Thymus (tissue), 11 donors: ENCODE data around the gene MAPT. TPM values are rescaled to one million over a fixed set of nuclear protein-coding genes. Genes with fewer than 3 reads are reported as not detected.
"Not testable (repeated sequence)": the region's sequence is repeated elsewhere in the genome, so short reads cannot be mapped to it uniquely, and the experiment has no call there.

ENCODE experiments used
- DNase-seq, 9 donors: peaks; one replicate each; pipeline ENCODE4 v3.0.0-alpha.2; 2013; ENCODE audit warnings: low spot score in 9 of 9, low read depth in 6 of 9, missing footprints in 1 of 9
- H3K27ac ChIP-seq, 2 donors: one replicate each; pipeline ENCODE4 v1.5.1; 2013; ENCODE audit warnings: control low read depth in 1 of 2, low read depth in 1 of 2, low read length in 1 of 2, mild to moderate bottlenecking in 1 of 2, moderate library complexity in 1 of 2
- H3K27me3 ChIP-seq, 2 donors: one replicate each; pipeline ENCODE4 v1.5.1; 2013; ENCODE audit warnings: low read length in 1 of 2; ENCODE audit not compliant: control insufficient read depth in 2 of 2, insufficient read depth in 1 of 2
- H3K36me3 ChIP-seq, 2 donors: one replicate each; pipeline ENCODE4 v1.5.1; 2013; ENCODE audit warnings: low read length in 1 of 2, mild to moderate bottlenecking in 1 of 2, moderate library complexity in 1 of 2; ENCODE audit not compliant: control insufficient read depth in 2 of 2, insufficient read depth in 2 of 2
- H3K4me1 ChIP-seq, 2 donors: one replicate each; pipeline ENCODE4 v1.5.1; 2013; ENCODE audit warnings: low read length in 2 of 2; ENCODE audit not compliant: control insufficient read depth in 2 of 2, insufficient read depth in 2 of 2
- H3K4me3 ChIP-seq, 2 donors: one replicate each; pipeline ENCODE4 v1.5.1; 2013; ENCODE audit warnings: low read length in 2 of 2, control low read depth in 1 of 2, mild to moderate bottlenecking in 1 of 2
- H3K9me3 ChIP-seq, 2 donors: one replicate each; pipeline ENCODE4 v1.5.1; 2013; ENCODE audit warnings: low read length in 1 of 2, mild to moderate bottlenecking in 1 of 2; ENCODE audit not compliant: control insufficient read depth in 2 of 2, insufficient read depth in 1 of 2
- WGBS: extraction: QIAGEN DNeasy Blood & Tissue Kit; methylation state at CpG from one replicate; pipeline ENCODE4 v1.1.7; 2013; 5-methylcytosine and 5-hydroxymethylcytosine counted together
- polyA plus RNA-seq: library from polyadenylated mRNA; stranded (reverse); fragments of 200-250 nt; gene quantifications from one replicate; pipeline ENCODE4 v1.2.3, GENCODE V29; 2013
- total RNA-seq: library from RNA; stranded (reverse); fragments of 120-200 nt; gene quantifications from one replicate; pipeline ENCODE4 v1.2.4, GENCODE V29; 2013
- donor health status: healthy.

Gene MAPT
- total and polyA plus RNA-seq, 2 donors, result 0.57 to 0.84 TPM

DNA sequence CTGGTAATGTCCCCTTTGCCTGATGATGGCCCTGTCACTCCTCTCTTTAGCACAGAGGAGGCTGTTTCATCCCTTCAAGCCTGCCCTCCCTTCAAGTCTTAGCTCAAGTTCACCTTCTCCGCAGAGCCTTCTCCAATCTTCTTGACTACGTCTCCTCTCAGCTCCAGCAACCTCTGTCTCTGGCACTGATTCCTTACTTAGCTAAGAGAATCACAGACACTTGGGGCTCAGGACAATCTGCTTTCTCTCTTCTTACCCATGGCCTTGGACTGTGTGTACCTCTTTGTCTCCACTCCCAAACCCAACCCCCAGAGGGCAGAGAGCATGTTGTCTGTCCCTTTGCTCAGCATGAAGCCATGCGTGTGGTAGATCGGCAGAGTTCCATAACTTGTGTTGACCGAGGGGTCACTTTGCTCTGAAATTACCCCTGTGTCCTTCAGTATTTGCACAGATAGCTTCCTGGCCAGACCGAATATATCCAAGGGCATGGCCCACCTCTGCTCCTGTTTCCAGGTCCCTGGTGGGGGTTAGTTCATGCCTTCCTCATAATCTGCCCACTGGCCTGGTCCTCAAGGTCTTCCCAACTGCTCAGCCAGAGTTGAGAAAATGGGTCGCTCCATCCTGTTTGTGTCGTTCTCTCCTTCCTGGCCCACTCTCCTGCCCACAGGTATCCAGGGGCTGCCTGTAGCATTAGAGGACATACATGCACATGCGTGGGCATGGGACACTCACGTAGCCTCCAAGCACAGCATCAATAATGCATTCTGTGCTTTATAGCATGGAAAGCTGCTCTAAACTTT, 41.6 kb downstream of the MAPT start:
- Histone ChIP-seq H3K27me3 (peaks cover 0 to 12% of the 10 kb centered on the region in 2 donors), H3K36me3 (no peaks in the 10 kb centered on the region), H3K27ac (no peak overlapping the region), H3K4me3 (no peak overlapping the region), H3K4me1 (no peaks in the 10 kb centered on the region), H3K9me3 (no peaks in the 10 kb centered on the region)
- no peak for DNase-seq
- 97% methylated on average over 10 of the region's 10 CpGs for WGBS

GRCh38 chr17:45936610-45937009, 42.3 kb downstream of the MAPT start:
- no peaks in the 10 kb centered on the region for H3K4me1 ChIP-seq
- H3K27ac ChIP-seq, result no peak overlapping the region
- DNase-seq, result no peak

DNA sequence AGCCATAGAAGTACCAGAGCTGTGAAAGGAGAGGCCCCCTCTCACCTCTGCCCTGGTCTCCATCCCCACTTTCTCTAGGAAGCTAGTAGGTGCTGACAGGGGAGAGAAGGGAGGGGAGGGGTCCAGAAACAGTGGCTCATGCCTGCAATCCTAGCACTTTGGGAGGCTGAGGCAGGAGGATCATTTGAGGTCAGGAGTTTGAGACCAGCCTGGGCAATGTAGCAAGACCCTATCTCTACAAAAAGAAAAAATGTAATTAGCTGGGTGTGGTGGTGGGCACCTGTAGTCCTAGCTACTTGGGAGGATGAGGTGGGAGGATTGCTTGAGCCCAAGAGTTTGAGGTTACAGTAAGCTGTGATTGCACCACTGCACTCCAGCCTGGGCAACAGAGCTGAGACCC, 42.8 kb downstream of the MAPT start:
- H3K4me1 ChIP-seq, H3K9me3 ChIP-seq, DNase-seq, H3K36me3 ChIP-seq, H3K4me3 ChIP-seq, H3K27ac ChIP-seq: not testable (repeated sequence)
- peaks cover 0 to 16% of the 10 kb centered on the region in 2 donors for H3K27me3 ChIP-seq

More at GRCh38 chr17:45936610-45937009, 42.3 kb downstream of the MAPT start:
- H3K9me3 ChIP-seq, result no peaks in the 10 kb centered on the region
- WGBS, result 93% methylated on average over 4 of the region's 4 CpGs
- H3K4me3 ChIP-seq, result no peak overlapping the region
- H3K36me3 ChIP-seq, result no peaks in the 10 kb centered on the region
- H3K27me3 ChIP-seq, result peaks cover 0 to 14% of the 10 kb centered on the region in 2 donors

DNA sequence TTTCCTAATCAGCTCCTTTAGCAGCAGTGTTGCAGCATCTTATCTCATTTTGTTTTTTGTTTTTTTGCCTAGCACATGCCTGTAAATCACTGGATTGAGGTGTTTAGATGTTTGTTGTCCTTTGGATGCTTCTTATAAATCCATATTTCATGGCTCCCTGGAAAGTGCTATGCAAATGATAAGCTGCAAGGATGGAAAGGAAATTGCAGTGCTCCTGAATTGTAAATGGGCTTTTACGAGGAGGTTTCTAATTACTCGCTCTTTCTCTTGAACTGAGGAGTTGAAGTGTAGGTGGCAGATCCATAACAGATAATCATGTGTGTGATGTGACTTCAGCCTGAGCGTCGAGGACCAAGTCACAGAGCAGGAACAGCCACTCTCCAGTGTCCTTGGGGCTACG, 45.0 kb downstream of the MAPT start:
- 80% methylated on average over 5 of the region's 5 CpGs for WGBS
- H3K36me3 ChIP-seq, result no peaks in the 10 kb centered on the region
- no peak for DNase-seq
- H3K27me3 ChIP-seq, result peaks cover 2 to 34% of the 10 kb centered on the region in 2 donors
- H3K27ac ChIP-seq, result no peak overlapping the region
- peaks cover 0 to 4% of the 10 kb centered on the region in 2 donors for H3K4me1 ChIP-seq
- no peak overlapping the region for H3K4me3 ChIP-seq
- H3K9me3 ChIP-seq, result no peaks in the 10 kb centered on the region

- Histone ChIP-seq H3K9me3 (no peaks in the 10 kb centered on the region), H3K27ac (no peak overlapping the region), H3K4me3 (no peak overlapping the region), H3K36me3 (no peaks in the 10 kb centered on the region), H3K27me3 (peaks cover 2 to 41% of the 10 kb centered on the region in 2 donors), H3K4me1 (peaks cover 0 to 4% of the 10 kb centered on the region in 2 donors)
- DNase-seq, result no peak
- WGBS, result 90% methylated on average over 4 of the region's 4 CpGs
These were observed 45.9 kb downstream of the MAPT start for GRCh38 chr17:45940293-45940692.

DNA sequence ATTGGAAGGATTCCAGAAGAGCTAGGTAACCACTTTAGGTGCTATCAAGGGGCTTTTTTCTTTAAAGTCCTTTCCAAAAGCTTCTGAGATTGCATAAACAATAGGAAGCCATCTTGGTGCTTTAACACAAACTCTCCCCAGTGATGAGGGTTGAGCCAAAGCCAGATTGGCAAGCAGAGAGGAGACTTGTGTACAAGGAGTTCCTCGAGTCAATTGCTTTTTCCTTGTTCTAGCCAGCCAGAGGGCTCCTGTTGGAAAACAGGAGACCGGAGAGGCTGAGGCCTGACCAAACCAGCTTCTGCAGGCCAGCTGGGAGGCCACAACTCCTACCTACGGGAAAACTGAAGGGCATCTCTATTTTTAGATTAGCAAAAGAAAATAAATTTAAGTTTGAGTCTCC, 46.5 kb downstream of the MAPT start:
- no peak overlapping the region for H3K27ac ChIP-seq
- no peak for DNase-seq

GRCh38 chr17:45941395-45941794, 47.0 kb downstream of the MAPT start:
- H3K27ac ChIP-seq, result no peak overlapping the region
- H3K9me3 ChIP-seq, result no peaks in the 10 kb centered on the region

More for the DNA sequence above, 46.5 kb downstream of the MAPT start:
- H3K36me3 ChIP-seq, result no peaks in the 10 kb centered on the region
- WGBS, result 91% methylated on average over 3 of the region's 3 CpGs
- H3K27me3 ChIP-seq, result peaks cover 2 to 41% of the 10 kb centered on the region in 2 donors
- no peak overlapping the region for H3K4me3 ChIP-seq
- H3K9me3 ChIP-seq, result no peaks in the 10 kb centered on the region
- H3K4me1 ChIP-seq, result peaks cover 0 to 4% of the 10 kb centered on the region in 2 donors

GRCh38 chr17:45942284-45942683, 47.9 kb downstream of the MAPT start:
- Histone ChIP-seq H3K36me3 (no peaks in the 10 kb centered on the region), H3K4me1 (peaks cover 0 to 4% of the 10 kb centered on the region in 2 donors), H3K9me3 (no peaks in the 10 kb centered on the region), H3K27ac (no peak overlapping the region), H3K27me3 (peaks cover 2 to 38% of the 10 kb centered on the region in 2 donors), H3K4me3 (no peak overlapping the region)
- DNase-seq, result no peak
- 79% methylated on average over 11 of the region's 11 CpGs for WGBS

More at GRCh38 chr17:45941395-45941794, 47.0 kb downstream of the MAPT start:
- Histone ChIP-seq H3K27me3 (peaks cover 2 to 41% of the 10 kb centered on the region in 2 donors), H3K4me3 (no peak overlapping the region), H3K36me3 (no peaks in the 10 kb centered on the region), H3K4me1 (peaks cover 0 to 4% of the 10 kb centered on the region in 2 donors)
- WGBS, result 38% methylated on average over 2 of the region's 2 CpGs
- no peak for DNase-seq

GRCh38 chr17:45946841-45947256, 52.5 kb downstream of the MAPT start:
- Histone ChIP-seq H3K4me1 (peaks cover 0 to 6% of the 10 kb centered on the region in 2 donors), H3K9me3 (no peaks in the 10 kb centered on the region), H3K36me3 (no peaks in the 10 kb centered on the region), H3K27me3 (peaks cover 23 to 65% of the 10 kb centered on the region in 2 donors), H3K4me3 (no peak overlapping the region), H3K27ac (no peak overlapping the region)
- 92% methylated on average over 4 of the region's 4 CpGs for WGBS
- no peak for DNase-seq
